Measurements from ENCODE around the gene ENTPD1. TPM values are rescaled to one million over a fixed set of nuclear protein-coding genes. Genes with fewer than 3 reads are reported as not detected.

ENTPD1 gene
- 0.11 TPM in 1 of 2 replicates, not detected in the other for total RNA-seq

GRCh38 chr10:95756041-95756761 lies at the start of gene ENTPD1:
Gene ENTPD1, plus strand, starts transcription at chr10:95756163. Its CDS starts 77 bp downstream, at chr10:95756240.

GRCh38 chr10:95907456-95908253 lies 151.7 kb downstream of the ENTPD1 start, which contains the start of gene CC2D2B:
Gene CC2D2B, plus strand, starts transcription at chr10:95907975. Its CDS starts 3,349 bp downstream, at chr10:95911324.

Other genes with a start within 250 kb of the ENTPD1 start
- 0.43 and 1.6 TPM in 2 replicates for gene SORBS1, start 194.8 kb upstream of the ENTPD1 start, total RNA-seq
- 98.2 and 116 TPM in 2 replicates for gene ALDH18A1, start 99.5 kb upstream of the ENTPD1 start, total RNA-seq
- gene TCTN3, start 62.2 kb upstream of the ENTPD1 start, total RNA-seq = 32.6 and 51.1 TPM in 2 replicates
- 0.39 and 0.43 TPM in 2 replicates for gene CC2D2B, start 151.8 kb downstream of the ENTPD1 start, total RNA-seq